ENCODE measurements around the gene NF1.
"Not testable (repeated sequence)": the region's sequence is repeated elsewhere in the genome, so short reads cannot be mapped to it uniquely, and the experiment has no call there.

Gene NF1

DNA sequence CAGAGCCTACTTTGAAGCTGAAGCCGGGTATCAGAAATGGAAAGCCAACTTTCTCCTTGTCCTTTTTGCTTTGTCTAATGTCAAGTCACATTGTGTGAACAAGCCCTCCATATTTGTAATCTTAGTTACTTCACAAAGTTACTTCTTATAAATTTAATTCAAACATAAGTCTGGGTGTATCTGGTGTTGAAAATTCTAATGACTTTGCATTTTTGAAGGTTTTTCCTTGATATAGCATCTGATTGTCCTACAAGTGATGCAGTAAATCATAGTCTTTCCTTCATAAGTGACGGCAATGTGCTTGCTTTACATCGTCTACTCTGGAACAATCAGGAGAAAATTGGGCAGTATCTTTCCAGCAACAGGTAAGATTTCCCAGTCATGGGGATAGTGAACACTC, 165.4 kb downstream of the NF1 start:
- DNase-seq (ENCODE audit: low read depth) = no peak

DNA sequence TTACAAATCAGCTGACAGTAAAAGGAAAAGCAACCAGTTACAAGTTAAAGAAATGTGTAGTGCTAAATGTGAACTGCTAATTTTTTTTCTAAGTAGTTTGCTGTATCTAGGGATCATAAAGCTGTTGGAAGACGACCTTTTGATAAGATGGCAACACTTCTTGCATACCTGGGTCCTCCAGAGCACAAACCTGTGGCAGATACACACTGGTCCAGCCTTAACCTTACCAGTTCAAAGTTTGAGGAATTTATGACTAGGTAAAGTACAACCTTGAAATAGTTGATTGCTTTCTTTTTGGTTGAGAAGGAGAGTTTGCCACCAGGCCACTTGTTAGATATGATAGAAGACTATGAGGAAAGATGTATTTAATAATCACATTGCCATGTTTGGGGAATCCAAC, 166.8 kb downstream of the NF1 start:
- no peak for DNase-seq (ENCODE audit: low read depth)

DNA sequence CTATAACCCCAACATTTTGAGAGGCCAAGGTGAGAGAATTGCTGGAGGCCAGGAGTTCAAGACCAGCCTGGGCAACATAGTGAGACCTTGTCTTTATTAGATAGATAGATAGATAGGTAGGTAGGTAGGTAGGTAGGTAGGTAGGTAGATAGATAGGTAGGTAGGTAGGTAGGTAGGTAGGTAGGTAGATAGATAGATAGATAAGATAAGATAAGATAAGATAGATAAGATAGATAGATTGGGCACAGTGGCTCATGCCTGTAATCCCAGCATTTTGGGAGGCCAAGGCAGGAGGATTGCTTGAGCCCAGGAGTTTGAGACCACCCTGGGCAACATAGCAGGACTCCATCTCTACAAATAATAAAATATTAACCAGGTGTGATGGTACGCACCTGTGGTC, 168.1 kb downstream of the NF1 start:
- DNase-seq (ENCODE audit: low read depth) = not testable (repeated sequence)

GRCh38 chr17:31266042-31266441, 171.3 kb downstream of the NF1 start:
- DNase-seq (ENCODE audit: low read depth) = no peak

DNA sequence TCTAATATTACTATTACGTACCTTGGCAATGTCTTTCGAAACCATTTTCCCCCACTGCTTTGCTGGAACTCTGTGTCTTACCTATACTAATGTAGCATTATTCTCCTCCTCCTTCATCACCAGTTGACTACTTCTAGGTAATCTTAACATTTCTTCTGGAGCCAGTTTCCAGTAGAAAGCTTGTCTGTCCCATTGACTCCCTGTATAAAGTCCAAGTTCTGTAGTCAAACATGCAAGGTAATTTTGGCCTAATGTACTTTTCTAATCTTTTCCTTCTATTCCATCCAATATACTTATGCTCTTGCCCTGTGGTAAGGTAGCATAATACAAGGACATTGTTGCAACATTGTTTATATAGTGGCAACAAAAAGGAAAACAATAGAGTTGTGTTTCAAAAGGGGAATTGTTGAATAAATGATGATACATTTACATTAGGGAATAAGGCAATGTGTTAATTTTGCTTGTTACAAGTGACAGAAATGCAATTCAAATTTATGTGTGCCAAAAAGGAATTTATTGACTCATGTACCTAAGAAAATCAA, 174.3 kb downstream of the NF1 start:
- DNase-seq (ENCODE audit: low read depth) = no peak

DNA sequence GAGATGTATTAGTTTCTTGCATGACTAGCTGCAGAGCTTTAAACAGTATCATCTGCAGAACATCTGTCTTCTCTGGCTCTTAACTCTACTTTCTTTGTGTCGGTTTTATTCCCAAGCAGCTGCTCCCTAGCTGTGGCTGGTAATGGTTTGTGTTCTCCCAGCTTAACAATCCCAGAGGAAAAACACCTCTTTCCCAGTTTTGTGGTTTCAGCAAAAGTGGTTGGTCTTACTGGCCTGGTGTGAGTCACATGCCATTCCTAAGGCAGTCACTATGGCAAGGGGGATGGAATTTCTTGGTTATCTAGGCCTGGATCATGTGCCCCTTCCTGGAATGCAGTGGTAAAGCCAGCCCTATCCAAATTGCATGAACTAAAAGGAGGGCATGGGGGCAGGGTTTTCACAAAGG, 174.8 kb downstream of the NF1 start:
- DNase-seq (ENCODE audit: low read depth) = no peak

DNA sequence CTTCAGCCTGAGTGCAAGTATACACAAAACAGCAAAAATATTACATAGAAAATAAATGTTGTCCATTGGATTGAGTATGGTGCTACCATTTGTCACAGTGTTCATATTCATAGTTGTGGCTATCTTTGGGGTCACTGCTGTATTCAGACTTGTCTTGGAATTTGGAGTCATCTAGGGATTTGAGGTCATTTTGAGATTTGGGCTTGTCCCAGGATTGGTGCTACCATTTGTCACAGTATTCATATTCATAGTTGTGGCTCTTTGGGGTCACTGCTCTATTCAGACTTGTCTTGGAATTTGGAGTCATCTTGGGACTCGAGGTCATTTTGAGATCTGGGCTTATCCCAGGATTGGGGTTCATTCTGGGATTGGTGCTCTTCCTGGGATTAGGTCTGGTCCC, 177.5 kb downstream of the NF1 start:
- no peak for DNase-seq (ENCODE audit: low read depth)

DNA sequence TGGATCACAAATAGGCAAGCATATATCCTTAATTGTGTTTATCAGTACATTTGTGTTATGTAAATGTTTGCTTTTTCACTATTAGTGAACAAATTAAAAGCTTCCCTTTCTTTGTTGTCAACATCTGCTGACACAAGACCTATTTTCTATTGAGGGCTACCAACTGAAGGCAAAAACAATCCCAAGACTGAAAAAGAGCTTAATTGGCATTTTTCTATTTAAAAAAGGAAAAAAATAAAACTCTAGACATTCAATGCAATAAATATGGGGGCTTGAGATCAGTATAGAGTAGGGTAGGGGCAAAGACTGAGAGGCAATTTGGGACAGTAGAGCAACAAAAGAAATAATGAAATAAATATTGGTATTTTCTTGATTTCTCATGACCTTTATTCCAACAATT, 178.0 kb downstream of the NF1 start:
- no peak for DNase-seq (ENCODE audit: low read depth)

GRCh38 chr17:31273516-31273915, 178.7 kb downstream of the NF1 start:
- DNase-seq (ENCODE audit: low read depth) = no peak

DNA sequence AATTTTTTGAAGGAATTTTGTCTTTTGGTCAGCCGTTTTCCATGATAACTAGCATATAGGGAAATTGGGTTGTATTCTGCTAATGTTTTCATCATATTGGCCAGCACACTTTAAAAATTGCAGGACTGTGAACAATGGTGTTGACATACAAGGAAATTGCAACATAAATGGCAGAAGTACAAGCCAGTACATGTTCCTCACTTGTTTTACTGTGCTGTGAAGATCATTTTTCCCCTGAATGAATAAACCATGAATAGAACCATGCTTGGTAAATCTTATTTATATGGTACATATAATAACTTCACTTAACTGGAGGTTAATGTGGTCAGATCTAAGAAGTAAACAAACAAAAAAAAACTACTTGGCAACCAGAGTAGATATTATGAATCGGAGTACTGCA, 179.5 kb downstream of the NF1 start:
- no peak for DNase-seq (ENCODE audit: low read depth)

DNA sequence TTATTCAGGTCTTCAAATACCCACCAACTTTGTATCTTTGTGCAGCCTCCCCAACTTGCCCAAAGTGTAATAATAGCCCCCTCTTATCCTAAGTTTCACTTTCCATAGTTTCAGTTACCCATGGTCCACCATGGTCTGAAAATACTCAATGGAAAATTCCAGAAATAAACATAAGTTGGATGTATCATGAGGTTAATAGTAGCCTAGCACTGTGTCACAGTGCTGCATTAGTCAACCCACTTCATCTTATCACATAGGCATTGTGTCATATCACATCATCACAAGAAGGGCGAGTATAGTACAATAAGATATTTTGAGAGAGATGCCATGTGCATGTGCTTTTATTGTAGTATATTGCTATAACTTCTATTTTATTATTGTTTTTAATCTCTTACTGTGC, 180.3 kb downstream of the NF1 start:
- no peak for DNase-seq (ENCODE audit: low read depth)

- DNase-seq (ENCODE audit: low read depth) = no peak
These were observed 184.6 kb downstream of the NF1 start for GRCh38 chr17:31279401-31279800.

- DNase-seq (ENCODE audit: low read depth) = no peak
These were observed 186.3 kb downstream of the NF1 start for GRCh38 chr17:31281061-31281460.

- DNase-seq (ENCODE audit: low read depth) = no peak
These were observed 189.1 kb downstream of the NF1 start for GRCh38 chr17:31283841-31284240.

DNA sequence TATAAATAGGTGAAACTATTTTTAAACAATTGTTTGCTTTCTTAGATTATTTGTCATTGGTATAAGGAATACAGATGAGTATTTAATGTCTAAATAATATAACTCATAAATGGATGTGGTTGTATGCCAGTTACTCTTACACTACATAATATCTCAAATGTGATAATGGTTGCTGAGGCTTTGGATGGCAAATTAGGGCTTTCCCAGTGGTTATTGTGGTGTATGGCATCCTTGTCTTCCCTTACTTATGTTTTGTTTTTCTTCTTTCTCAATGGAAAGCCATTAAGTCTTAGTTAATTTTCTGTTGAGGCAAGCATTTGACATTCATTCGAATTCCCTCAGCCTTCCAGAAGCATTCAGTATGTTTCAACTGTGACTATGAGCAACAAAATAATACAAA, 191.8 kb downstream of the NF1 start:
- DNase-seq (ENCODE audit: low read depth) = no peak

- not testable (repeated sequence) for DNase-seq (ENCODE audit: low read depth)
These were observed 193.2 kb downstream of the NF1 start for GRCh38 chr17:31287932-31288331.

- no peak for DNase-seq (ENCODE audit: low read depth)
These were observed 195.0 kb downstream of the NF1 start for GRCh38 chr17:31289790-31290189.

GRCh38 chr17:31291820-31292219, 197.0 kb downstream of the NF1 start:
- no peak for DNase-seq (ENCODE audit: low read depth)

DNA sequence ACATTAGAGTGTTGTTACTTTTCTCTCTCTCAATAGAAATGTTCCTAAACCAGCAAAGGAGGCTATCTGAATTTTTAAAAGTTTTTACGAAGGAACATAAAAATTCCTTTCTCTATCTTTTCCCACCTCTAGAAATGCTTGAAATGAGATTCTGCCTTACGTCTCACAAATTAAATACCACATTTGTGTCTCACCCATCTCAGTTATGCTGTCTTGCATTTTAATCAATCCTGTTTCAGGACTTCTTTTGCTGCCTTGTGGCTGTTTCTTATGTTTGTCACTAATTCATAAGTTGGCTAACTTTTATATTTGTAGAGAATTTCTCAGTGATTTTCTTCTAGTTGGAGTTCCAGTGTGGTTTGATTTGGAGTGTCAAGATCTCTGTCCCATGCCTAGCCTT, 198.8 kb downstream of the NF1 start:
- no peak for DNase-seq (ENCODE audit: low read depth)

GRCh38 chr17:31294231-31294630, 199.5 kb downstream of the NF1 start:
- no peak for DNase-seq (ENCODE audit: low read depth)

GRCh38 chr17:31294820-31295488, 200.2 kb downstream of the NF1 start:
- DNase-seq (ENCODE audit: low read depth) = no peak

DNA sequence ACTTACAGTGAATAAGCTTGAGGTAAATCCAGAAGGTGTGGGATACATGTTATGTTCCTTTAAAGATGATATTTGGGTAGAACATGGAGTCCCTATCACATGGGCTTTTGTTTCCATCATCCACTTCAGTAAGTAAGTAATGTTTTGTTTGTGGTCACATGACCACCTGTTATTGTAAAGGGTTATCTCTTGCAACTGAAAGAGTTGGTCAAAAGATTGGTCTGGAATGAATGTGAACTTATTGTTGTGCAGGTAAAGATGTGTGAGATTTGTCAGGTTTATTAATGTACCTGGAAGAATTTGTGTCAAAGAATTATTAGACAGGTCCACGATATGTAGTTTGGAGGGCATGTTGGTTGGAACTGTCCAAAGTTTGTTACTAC, 200.7 kb downstream of the NF1 start:
- DNase-seq (ENCODE audit: low read depth) = no peak

GRCh38 chr17:31296142-31296541, 201.4 kb downstream of the NF1 start:
- no peak for DNase-seq (ENCODE audit: low read depth)

- no peak for DNase-seq (ENCODE audit: low read depth)
These were observed 202.3 kb downstream of the NF1 start, which contains the start of gene OMG for GRCh38 chr17:31297090-31297489. TSS of gene OMG (minus strand) at chr17:31297239. CDS start at chr17:31296331, 908 bp downstream.
